Body of pancreas (tissue), 4 donors: ENCODE measurements around the gene LYRM4. TPM values are rescaled to one million over a fixed set of nuclear protein-coding genes. Genes with fewer than 3 reads are reported as not detected.

Experiments used
- ATAC-seq: fragments of 150-250 bp; one replicate; pipeline ENCODE4 v1.9.1; 2016
- DNase-seq, 4 donors: peaks; one replicate each; pipeline ENCODE4 v3.0.0-alpha.2; 2019
- H3K27ac ChIP-seq, 4 donors: fragments of 200-600 bp; sonication (generic); 1 replicate in 3 of 4; 2 replicates in 1 of 4; pipeline versions ENCODE4 v1.5.1 to v1.6.1; 2016 to 2019; ENCODE audit warnings: mild to moderate bottlenecking in 1 of 4, mixed read lengths in 1 of 4, moderate library complexity in 1 of 4
- H3K27me3 ChIP-seq, 2 donors: fragments of 200-600 bp; sonication (generic); one replicate each; pipeline ENCODE4 v1.6.0; 2016; ENCODE audit warnings: mild to moderate bottlenecking in 1 of 2
- H3K36me3 ChIP-seq, 2 donors: fragments of 200-600 bp; sonication (generic); replicated peaks in 1 of 2; 2 replicates each; pipeline ENCODE4 v1.5.1; 2016; ENCODE audit warnings: low read depth in 2 of 2; ENCODE audit not compliant: insufficient read depth in 1 of 2
- H3K4me1 ChIP-seq: fragments of 200-600 bp; sonication (generic); one replicate; pipeline ENCODE4 v1.6.0; 2016
- H3K4me3 ChIP-seq, 2 donors: fragments of 200-600 bp; sonication (generic); 1 replicate in 1 of 2; 2 replicates in 1 of 2; pipeline ENCODE4 v1.5.1; 2016 to 2019
- H3K9me3 ChIP-seq, 3 donors: fragments of 200-600 bp; sonication (generic); 1 replicate in 2 of 3; 2 replicates in 1 of 3; pipeline ENCODE4 v1.5.1; 2016
- CTCF ChIP-seq, 7 experiments: fragments of 450-650 bp in 4 of 7; fragments of 200-600 bp in 3 of 7; sonication (generic) in 3 of 7; IDR thresholded peaks; one replicate each; pipeline ENCODE4 v1.5.1; 2016 to 2019; ENCODE audit warnings: antibody characterized with exemption in 7 of 7
- POLR2A ChIP-seq, 3 donors: fragments of 450-650 bp; IDR thresholded peaks; one replicate each; pipeline ENCODE4 v1.6.1; 2016; ENCODE audit warnings: antibody characterized with exemption in 3 of 3, mild to moderate bottlenecking in 2 of 3
- WGBS, 2 donors: methylation state at CpG; one replicate each; pipeline ENCODE4 v1.1.5; 2017; 5-methylcytosine and 5-hydroxymethylcytosine counted together
- intact Hi-C: fragments of 100-400 bp; cut with DNase I; formaldehyde crosslinking; loops from one replicate; pipeline ENCODE4 v1.15.1; 2023
- total RNA-seq, 2 donors: library from RNA; depleted of rRNA; stranded (reverse); fragments of >200 nt; gene quantifications; one replicate each; pipeline ENCODE4 v1.1.0, GENCODE V29; 2016

LYRM4 gene
- total RNA-seq, 2 donors from 2014 or later = 15.3 to 18.5 TPM

- 52 to 60% methylated on average over 3 to 4 of the region's 4 CpGs for WGBS, 2 donors
These were observed 134.5 kb downstream of the LYRM4 start for GRCh38 chr6:5126214-5126613.

GRCh38 chr6:5125152-5126006 lies 135.4 kb downstream of the LYRM4 start:
- ATAC-seq (no peak), DNase-seq (no peak)
- Histone ChIP-seq H3K27ac (no peak overlapping the region), H3K4me1 (no peaks in the 10 kb centered on the region), H3K36me3 (no peaks in the 10 kb centered on the region), H3K9me3 (no peaks in the 10 kb centered on the region), H3K4me3 (no peak overlapping the region), H3K27me3 (no peaks in the 10 kb centered on the region)
- TF ChIP-seq POLR2A (IDR thresholded peaks at IDR 0.05) (no peak), CTCF (IDR thresholded peaks at IDR 0.05) (no peak)
- WGBS, 2 donors = 82 to 87% methylated on average over 9 to 11 of the region's 11 CpGs
- intact Hi-C loops = no loop called here

More at GRCh38 chr6:5126214-5126613, 134.5 kb downstream of the LYRM4 start:
- Histone ChIP-seq H3K36me3 (no peaks in the 10 kb centered on the region), H3K27ac (no peak overlapping the region), H3K9me3 (no peaks in the 10 kb centered on the region), H3K4me3 (no peak overlapping the region), H3K4me1 (no peaks in the 10 kb centered on the region), H3K27me3 (no peaks in the 10 kb centered on the region)
- ATAC-seq (no peak), DNase-seq (no peak)
- intact Hi-C loops = no loop called here
- TF ChIP-seq CTCF (IDR thresholded peaks at IDR 0.05) (no peak), POLR2A (IDR thresholded peaks at IDR 0.05) (no peak)

- H3K9me3 ChIP-seq = no peaks in the 10 kb centered on the region
- intact Hi-C loops = no loop called here
- TF ChIP-seq CTCF (IDR thresholded peaks at IDR 0.05) = no peak
- TF ChIP-seq POLR2A (IDR thresholded peaks at IDR 0.05) = no peak
- ATAC-seq (no peak), DNase-seq (no peak)
- no peaks in the 10 kb centered on the region for H3K27me3 ChIP-seq
- no peaks in the 10 kb centered on the region for H3K36me3 ChIP-seq
- 92 to 95% methylated on average over 8 of the region's 8 CpGs for WGBS, 2 donors
- H3K27ac ChIP-seq = no peak overlapping the region
- no peaks in the 10 kb centered on the region for H3K4me1 ChIP-seq
- no peak overlapping the region for H3K4me3 ChIP-seq
These were observed 136.2 kb downstream of the LYRM4 start for GRCh38 chr6:5124526-5124925.

- Histone ChIP-seq H3K36me3 (no peaks in the 10 kb centered on the region), H3K27me3 (no peaks in the 10 kb centered on the region), H3K27ac (no peak overlapping the region), H3K4me3 (no peak overlapping the region), H3K9me3 (no peaks in the 10 kb centered on the region), H3K4me1 (no peaks in the 10 kb centered on the region)
- WGBS, 2 donors = 94 to 96% methylated on average over 20 of the region's 20 CpGs
- intact Hi-C loops = no loop called here
- ATAC-seq (no peak), DNase-seq (no peak)
- TF ChIP-seq POLR2A (IDR thresholded peaks at IDR 0.05) (no peak), CTCF (IDR thresholded peaks at IDR 0.05) (no peak)
These were observed 137.2 kb downstream of the LYRM4 start for GRCh38 chr6:5123296-5124143.
